AG10803 (cell line): ENCODE data around the gene HIP1R.

Experiments used
- DNase-seq: peaks from one replicate; pipeline ENCODE4 v3.0.0; 2010; ENCODE audit warnings: low read depth
- H3K4me3 ChIP-seq: 2 replicates; pipeline ENCODE4 v1.5.1; 2011; ENCODE audit warnings: mild to moderate bottlenecking, low read length, control low read depth
- CTCF ChIP-seq: conservative IDR thresholded peaks from 2 replicates; pipeline ENCODE4 v1.5.1; 2011; ENCODE audit warnings: mild to moderate bottlenecking, low read length, control low read depth, inconsistent platforms

HIP1R gene

GRCh38 chr12:122850048-122850445 lies 14.8 kb downstream of the HIP1R start:
- H3K4me3 ChIP-seq, result no peak overlapping the region
- DNase-seq, result no peak
- TF ChIP-seq CTCF, result no peak

GRCh38 chr12:122850695-122851350 lies 15.6 kb downstream of the HIP1R start:
- no peak overlapping the region for H3K4me3 ChIP-seq
- no peak for TF ChIP-seq CTCF
- peak; percentile 28 for DNase-seq

- no peak for TF ChIP-seq CTCF
- DNase-seq, result peak; percentile 75
- H3K4me3 ChIP-seq, result no peak overlapping the region
These were observed 16.6 kb downstream of the HIP1R start for GRCh38 chr12:122851820-122852219.

GRCh38 chr12:122852336-122853275 lies 17.3 kb downstream of the HIP1R start:
- no peak for DNase-seq
- no peak for TF ChIP-seq CTCF

GRCh38 chr12:122853582-122854245 lies 18.5 kb downstream of the HIP1R start:
- no peak for DNase-seq
- TF ChIP-seq CTCF, result no peak
- H3K4me3 ChIP-seq, result no peak overlapping the region

More at GRCh38 chr12:122852336-122853275, 17.3 kb downstream of the HIP1R start:
- no peak overlapping the region for H3K4me3 ChIP-seq

- TF ChIP-seq CTCF, result no peak
- no peak overlapping the region for H3K4me3 ChIP-seq
- DNase-seq, result no peak
These were observed 19.3 kb downstream of the HIP1R start for GRCh38 chr12:122854554-122854953.
